Neuronal stem cell (in vitro differentiated cells): ENCODE results near the gene KIAA1671.

Experiments used
- DNase-seq: peaks from one replicate; pipeline ENCODE4 v3.0.0-alpha.2; 2013; ENCODE audit warnings: low spot score
- H2AFZ ChIP-seq: one replicate; pipeline ENCODE4 v1.6.1; 2013; ENCODE audit warnings: mild to moderate bottlenecking, low read length, inconsistent platforms
- H2AK5ac ChIP-seq: 2 replicates; pipeline ENCODE4 v1.6.1; 2013; ENCODE audit warnings: low read depth, mild to moderate bottlenecking, inconsistent platforms, low read length, moderate library complexity, mixed read lengths
- H2BK120ac ChIP-seq: 2 replicates; pipeline ENCODE4 v1.6.1; 2013; ENCODE audit warnings: low read depth, mild to moderate bottlenecking, inconsistent platforms, low read length, moderate library complexity, mixed read lengths
- H2BK12ac ChIP-seq: one replicate; pipeline ENCODE4 v1.6.1; 2013; ENCODE audit warnings: low read length, inconsistent platforms
- H2BK15ac ChIP-seq: 2 replicates; pipeline ENCODE4 v1.6.1; 2013; ENCODE audit warnings: mild to moderate bottlenecking, low read length, inconsistent platforms, mixed read lengths
- H2BK5ac ChIP-seq: one replicate; pipeline ENCODE4 v1.6.1; 2013; ENCODE audit warnings: inconsistent platforms, mild to moderate bottlenecking, low read length, moderate library complexity
- H3K14ac ChIP-seq: one replicate; pipeline ENCODE4 v1.6.1; 2013; ENCODE audit warnings: low read length, inconsistent platforms
- H3K18ac ChIP-seq: 2 replicates; pipeline ENCODE4 v1.6.1; 2013; ENCODE audit warnings: low read length, inconsistent platforms
- H3K23ac ChIP-seq: 2 replicates; pipeline ENCODE4 v1.6.1; 2013; ENCODE audit warnings: low read depth, mild to moderate bottlenecking, mixed read lengths, low read length, inconsistent platforms; ENCODE audit not compliant: poor library complexity
- H3K27ac ChIP-seq: replicated peaks from 3 replicates; pipeline ENCODE4 v1.5.1; 2013; ENCODE audit warnings: low read length, inconsistent platforms
- H3K27me3 ChIP-seq, 3 experiments: 2 replicates each; pipeline ENCODE4 v1.6.1; 2013; ENCODE audit warnings: low read length in 3 of 3, mild to moderate bottlenecking in 2 of 3, inconsistent platforms in 1 of 3, low read depth in 1 of 3, mixed read lengths in 1 of 3, moderate library complexity in 1 of 3; ENCODE audit not compliant: control insufficient read depth in 3 of 3, insufficient read depth in 3 of 3
- H3K36me3 ChIP-seq, 2 donors: replicated peaks in 1 of 2; 2 replicates each; pipeline ENCODE4 v1.6.1; 2013; ENCODE audit warnings: low read length in 2 of 2; ENCODE audit not compliant: control insufficient read depth in 2 of 2, insufficient read depth in 2 of 2
- H3K4ac ChIP-seq: 2 replicates; pipeline ENCODE4 v1.6.1; 2013; ENCODE audit warnings: inconsistent platforms, mild to moderate bottlenecking, low read length, moderate library complexity
- H3K4me1 ChIP-seq, 2 donors: 1 replicate in 1 of 2; 2 replicates in 1 of 2; pipeline ENCODE4 v1.6.1; 2013; ENCODE audit warnings: low read length in 2 of 2, low read depth in 1 of 2; ENCODE audit not compliant: control insufficient read depth in 2 of 2, insufficient read depth in 1 of 2
- H3K4me2 ChIP-seq: one replicate; pipeline ENCODE4 v1.6.1; 2013; ENCODE audit warnings: mild to moderate bottlenecking, low read length, inconsistent platforms; ENCODE audit not compliant: insufficient read depth, poor library complexity, severe bottlenecking
- H3K4me3 ChIP-seq, 2 donors: 2 replicates each; pipeline ENCODE4 v1.5.1; 2013; ENCODE audit warnings: low read length in 2 of 2, mild to moderate bottlenecking in 2 of 2, inconsistent platforms in 1 of 2, moderate library complexity in 1 of 2
- H3K79me1 ChIP-seq: one replicate; pipeline ENCODE4 v1.6.1; 2013; ENCODE audit warnings: low read depth, mild to moderate bottlenecking, inconsistent platforms, low read length, moderate library complexity
- H3K9ac ChIP-seq: one replicate; pipeline ENCODE4 v1.6.1; 2013; ENCODE audit warnings: mild to moderate bottlenecking, low read depth, low read length, inconsistent platforms; ENCODE audit not compliant: poor library complexity
- H3K9me3 ChIP-seq, 2 donors: replicated peaks in 1 of 2; 2 replicates each; pipeline versions ENCODE3 to v1.6.1; 2013; ENCODE audit warnings: low read length in 2 of 2, mild to moderate bottlenecking in 2 of 2, inconsistent platforms in 1 of 2, low read depth in 1 of 2, mixed read lengths in 1 of 2, moderate library complexity in 1 of 2; ENCODE audit not compliant: control insufficient read depth in 2 of 2, insufficient read depth in 1 of 2
- H4K8ac ChIP-seq: one replicate; pipeline ENCODE4 v1.6.1; 2013; ENCODE audit warnings: low read depth, mild to moderate bottlenecking, inconsistent platforms, low read length, moderate library complexity
- H4K91ac ChIP-seq: one replicate; pipeline ENCODE4 v1.6.1; 2013; ENCODE audit warnings: low read length, low read depth, mild to moderate bottlenecking, inconsistent platforms; ENCODE audit not compliant: poor library complexity
- WGBS, 2 donors: extraction: QIAGEN DNeasy Blood & Tissue Kit; methylation state at CpG; one replicate each; pipeline ENCODE4 v1.1.7; 2013; ENCODE audit warnings: missing lambda C conversion rate in 2 of 2, mixed read lengths in 1 of 2; ENCODE audit not compliant: insufficient read length in 2 of 2, insufficient replicate concordance in 1 of 2; ENCODE audit errors: extremely low coverage in 2 of 2; 5-methylcytosine and 5-hydroxymethylcytosine counted together

KIAA1671 gene

DNA sequence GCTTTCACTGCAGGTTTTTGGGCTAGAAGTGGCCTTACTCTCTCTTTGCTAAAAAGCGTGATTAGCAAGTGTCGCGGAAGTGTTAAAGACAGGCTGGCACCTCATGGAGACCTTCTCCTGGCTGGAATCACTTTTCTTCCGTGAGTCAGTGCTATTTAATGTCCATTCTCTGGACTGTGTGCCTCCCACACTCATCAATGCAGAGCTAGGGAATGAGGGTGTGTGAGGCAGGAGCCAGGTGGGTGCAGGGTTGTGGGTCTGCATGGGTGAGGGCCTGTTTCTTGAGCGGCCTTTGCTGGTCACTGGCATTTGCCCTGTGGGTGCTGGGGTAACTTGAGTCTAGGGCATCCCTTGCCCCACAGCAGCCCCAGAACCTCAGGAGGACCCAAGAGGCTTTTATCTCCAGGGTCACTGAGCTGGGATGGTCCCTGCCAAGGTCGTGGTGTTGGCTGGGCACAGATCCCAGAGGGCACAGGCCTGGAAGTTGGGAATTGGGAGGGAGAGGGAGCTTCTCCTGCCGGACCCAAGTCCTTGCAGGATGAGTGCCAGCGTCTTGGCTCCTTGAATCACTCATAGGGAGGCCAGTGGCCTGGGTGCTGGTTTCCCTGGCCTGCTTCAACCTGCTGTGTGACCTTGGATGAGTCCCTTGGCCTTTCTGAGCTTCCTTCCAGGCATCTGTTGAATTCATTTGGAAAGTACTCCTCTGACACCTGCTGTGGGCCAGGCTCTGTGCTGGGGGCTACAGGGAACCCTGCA is 30.0 kb downstream of the KIAA1671 start:
- H3K36me3 ChIP-seq: no peaks in the 10 kb centered on the region
- H3K23ac ChIP-seq: no peak overlapping the region
- H3K27me3 ChIP-seq: no peaks in the 10 kb centered on the region
- H2AK5ac ChIP-seq: no peak overlapping the region
- no peak overlapping the region for H2BK15ac ChIP-seq
- H3K4me3 ChIP-seq: no peak overlapping the region
- H2AFZ ChIP-seq: no peak overlapping the region
- H3K18ac ChIP-seq: peak overlapping the region; percentile 1
- peaks cover 4 to 10% of the 10 kb centered on the region in 2 donors for H3K4me1 ChIP-seq
- H2BK120ac ChIP-seq: no peak overlapping the region
- no CpG with 5 or more reads among the region's 8 CpGs for WGBS, 2 donors
- no peak overlapping the region for H3K4ac ChIP-seq
- H3K79me1 ChIP-seq: peaks cover 2% of the 10 kb centered on the region
- H4K91ac ChIP-seq: no peak overlapping the region
- no peak for DNase-seq
- no peak overlapping the region for H3K14ac ChIP-seq
- H3K4me2 ChIP-seq: no peak overlapping the region
- H4K8ac ChIP-seq: no peak overlapping the region
- no peak overlapping the region for H3K27ac ChIP-seq
- H2BK5ac ChIP-seq: no peak overlapping the region
- H3K9me3 ChIP-seq: peaks cover 3 to 7% of the 10 kb centered on the region in 2 donors
- no peak overlapping the region for H2BK12ac ChIP-seq
- no peak overlapping the region for H3K9ac ChIP-seq

DNA sequence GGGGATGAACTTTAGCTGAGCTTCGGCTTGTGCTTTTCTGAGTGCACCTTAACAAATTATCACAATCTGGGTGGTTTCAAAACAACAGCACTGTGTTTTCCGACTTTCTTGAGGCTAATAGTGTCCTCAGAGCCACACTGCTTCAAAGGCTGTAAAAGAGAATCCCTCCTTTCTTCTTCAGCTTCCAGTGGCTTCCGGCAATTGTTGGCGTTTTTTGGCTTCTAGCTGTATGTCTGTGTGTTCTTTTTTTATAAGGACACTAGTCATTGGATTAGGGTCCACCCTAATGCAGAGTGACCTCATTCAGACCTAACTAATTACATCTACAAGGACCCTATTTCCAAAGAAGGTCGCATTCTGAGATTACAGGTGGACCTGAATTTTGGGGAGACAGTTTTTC is 30.6 kb downstream of the KIAA1671 start:
- Histone ChIP-seq H3K9me3 (peaks cover 3 to 7% of the 10 kb centered on the region in 2 donors), H3K23ac (no peak overlapping the region), H3K27ac (peak overlapping the region; percentile 16), H2BK5ac (no peak overlapping the region), H3K4me1 (peaks cover 3 to 10% of the 10 kb centered on the region in 2 donors), H3K4me2 (no peak overlapping the region), H3K14ac (no peak overlapping the region), H2AK5ac (no peak overlapping the region), H4K91ac (no peak overlapping the region), H3K4me3 (no peak overlapping the region), H3K36me3 (no peaks in the 10 kb centered on the region), H3K27me3 (no peaks in the 10 kb centered on the region), H2AFZ (no peak overlapping the region), H2BK15ac (no peak overlapping the region), H3K79me1 (peaks cover 2% of the 10 kb centered on the region), H2BK12ac (no peak overlapping the region), H2BK120ac (no peak overlapping the region), H4K8ac (no peak overlapping the region), H3K9ac (no peak overlapping the region), H3K4ac (no peak overlapping the region), H3K18ac (no peak overlapping the region)
- no peak for DNase-seq
- WGBS, 2 donors: no CpG with 5 or more reads among the region's 5 CpGs

DNA sequence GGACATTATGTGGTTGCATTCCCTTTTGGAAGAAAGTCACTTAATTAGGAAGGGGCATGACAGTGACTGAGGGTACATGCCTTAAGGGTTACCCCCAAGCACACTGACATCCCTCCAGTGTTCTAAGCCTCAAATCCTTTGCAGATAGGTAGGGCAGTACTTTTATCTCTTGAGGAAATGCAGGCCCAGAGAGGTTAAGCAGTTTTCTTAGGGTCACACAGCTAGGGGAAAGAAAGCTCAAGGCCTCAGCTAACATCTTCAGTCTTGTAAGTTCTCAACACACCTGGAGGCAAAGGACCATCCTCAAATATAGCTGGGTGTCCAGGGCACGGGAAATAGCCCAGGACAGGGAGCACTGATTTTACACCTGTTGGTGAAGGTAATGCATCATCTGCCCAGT is 31.6 kb downstream of the KIAA1671 start:
- Histone ChIP-seq H3K4me1 (peaks cover 3 to 11% of the 10 kb centered on the region in 2 donors), H2BK5ac (no peak overlapping the region), H3K9me3 (peaks cover 3 to 7% of the 10 kb centered on the region in 2 donors), H3K79me1 (peaks cover 2% of the 10 kb centered on the region), H3K27ac (no peak overlapping the region), H3K27me3 (no peaks in the 10 kb centered on the region), H3K23ac (no peak overlapping the region), H3K4me3 (no peak overlapping the region), H2AK5ac (no peak overlapping the region), H3K14ac (no peak overlapping the region), H3K4me2 (no peak overlapping the region), H4K91ac (no peak overlapping the region), H3K18ac (no peak overlapping the region), H2BK12ac (no peak overlapping the region), H2AFZ (no peak overlapping the region), H2BK120ac (no peak overlapping the region), H4K8ac (no peak overlapping the region), H2BK15ac (no peak overlapping the region), H3K36me3 (no peaks in the 10 kb centered on the region), H3K9ac (no peak overlapping the region), H3K4ac (no peak overlapping the region)
- no peak for DNase-seq
- WGBS, 2 donors: no CpG with 5 or more reads among the region's 1 CpG

DNA sequence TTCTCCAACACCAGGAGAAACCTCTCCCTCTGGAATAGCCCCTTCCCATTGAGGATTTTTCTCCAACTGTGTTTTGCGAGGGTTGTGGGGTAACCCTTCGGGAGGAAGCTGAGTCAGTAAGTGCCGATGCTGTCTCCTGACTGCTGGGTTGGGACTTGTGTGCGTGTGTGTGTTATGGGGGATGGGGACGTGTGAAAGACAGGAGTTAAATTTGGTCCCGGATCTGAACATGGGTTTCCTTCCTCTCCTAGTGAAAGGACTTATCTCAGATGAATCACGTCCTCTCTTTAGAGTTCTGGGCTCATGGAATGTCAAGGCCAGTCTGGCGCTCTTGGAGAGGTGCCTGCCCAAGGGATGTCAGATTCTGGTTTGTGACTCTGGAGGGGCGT is 33.3 kb downstream of the KIAA1671 start:
- no peak overlapping the region for H3K4ac ChIP-seq
- DNase-seq: no peak
- H3K4me1 ChIP-seq: peaks cover 3 to 17% of the 10 kb centered on the region in 2 donors
- H3K14ac ChIP-seq: no peak overlapping the region
- no peak overlapping the region for H2BK120ac ChIP-seq
- peaks cover 7% of the 10 kb centered on the region for H3K79me1 ChIP-seq
- H3K36me3 ChIP-seq: no peaks in the 10 kb centered on the region
- no peak overlapping the region for H3K4me2 ChIP-seq
- H4K91ac ChIP-seq: no peak overlapping the region
- no peak overlapping the region for H3K23ac ChIP-seq
- no peak overlapping the region for H4K8ac ChIP-seq
- H2BK5ac ChIP-seq: no peak overlapping the region
- no peak overlapping the region for H2BK12ac ChIP-seq
- no peak overlapping the region for H2AFZ ChIP-seq
- H3K18ac ChIP-seq: no peak overlapping the region
- peaks cover 3 to 7% of the 10 kb centered on the region in 2 donors for H3K9me3 ChIP-seq
- H3K9ac ChIP-seq: no peak overlapping the region
- H3K27me3 ChIP-seq: no peaks in the 10 kb centered on the region
- no peak overlapping the region for H2AK5ac ChIP-seq
- no peak overlapping the region for H3K4me3 ChIP-seq
- WGBS, 2 donors: no CpG with 5 or more reads among the region's 9 CpGs
- peak overlapping the region; percentile 35 for H3K27ac ChIP-seq
- H2BK15ac ChIP-seq: no peak overlapping the region
